NK-92 treated with Interleukin-12 subunit alpha and Interleukin-12 subunit beta, amount 100 ng/mL, for 24 hours (cell line): ENCODE results near the gene CNTN5.
"Not testable (repeated sequence)": the region's sequence is repeated elsewhere in the genome, so short reads cannot be mapped to it uniquely, and the experiment has no call there.

Experiments
- DNase-seq: peaks from one replicate; lab custom pipeline; 2025; lab: John Stamatoyannopoulos, UW

Gene CNTN5

DNA sequence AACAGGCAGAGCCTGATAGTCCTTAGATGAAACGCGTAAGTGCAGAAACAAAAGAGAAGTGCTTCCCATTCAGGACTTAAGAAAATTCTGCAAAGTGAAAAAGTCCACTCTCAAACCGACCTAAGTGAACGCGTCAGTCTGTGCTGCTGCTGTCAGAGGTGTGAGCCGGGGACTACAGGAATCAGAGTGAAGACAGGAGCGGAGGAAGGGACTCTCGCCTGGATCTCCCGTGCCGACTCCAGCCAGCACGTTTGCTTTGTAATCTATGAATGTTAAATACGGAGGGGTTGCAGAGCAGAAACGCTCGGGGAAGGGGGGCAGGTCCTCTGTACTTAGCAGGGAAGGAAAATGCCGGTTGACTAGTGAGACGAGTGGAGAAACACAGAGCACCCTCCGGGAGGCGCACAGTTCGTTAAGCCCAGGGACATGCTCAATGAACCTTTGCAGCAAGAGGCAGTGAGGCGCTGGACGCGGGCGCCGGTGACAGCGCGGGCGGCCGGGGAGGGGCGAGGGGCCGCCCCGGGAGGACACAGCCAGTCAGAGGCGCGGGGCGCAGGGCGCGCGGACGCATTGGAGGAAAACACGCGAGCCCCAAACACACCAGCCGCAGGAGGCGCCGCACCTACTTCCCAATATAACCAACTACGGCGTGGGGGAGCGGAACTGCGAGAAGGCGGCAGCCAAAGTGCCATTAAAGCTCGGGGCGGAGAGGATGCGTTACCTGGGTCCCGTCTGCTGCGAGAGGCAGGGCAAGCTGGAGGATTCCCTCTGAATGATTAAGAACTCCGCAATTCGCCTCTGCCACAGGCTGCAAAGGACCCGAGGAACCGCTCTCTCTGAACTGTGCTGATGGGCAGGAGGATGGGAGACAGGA lies at the start of gene CNTN5:
CNTN5 (plus strand) TSS at position 598 of the 874 bp plus-strand sequence.
- no peak for DNase-seq

DNA sequence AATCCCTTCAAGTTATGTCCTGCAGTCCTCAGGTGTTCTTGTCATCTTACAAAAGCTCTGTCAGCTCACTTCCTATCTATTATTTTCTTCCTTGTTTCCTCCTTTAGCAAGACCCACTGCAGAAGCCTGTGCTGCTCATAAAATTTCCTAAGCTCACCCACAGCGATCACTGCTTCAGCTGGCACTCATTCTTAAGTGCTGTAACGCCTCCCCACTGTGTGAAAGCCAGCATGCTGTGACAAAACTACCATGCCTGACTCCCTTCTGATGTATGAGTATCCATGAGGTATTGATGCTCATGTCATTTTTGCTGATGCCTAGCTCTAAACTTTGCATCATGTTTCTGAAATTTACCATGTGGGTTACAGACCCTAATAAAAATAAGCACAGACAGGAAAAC lies 41.5 kb upstream of the CNTN5 start:
- DNase-seq: no peak

DNA sequence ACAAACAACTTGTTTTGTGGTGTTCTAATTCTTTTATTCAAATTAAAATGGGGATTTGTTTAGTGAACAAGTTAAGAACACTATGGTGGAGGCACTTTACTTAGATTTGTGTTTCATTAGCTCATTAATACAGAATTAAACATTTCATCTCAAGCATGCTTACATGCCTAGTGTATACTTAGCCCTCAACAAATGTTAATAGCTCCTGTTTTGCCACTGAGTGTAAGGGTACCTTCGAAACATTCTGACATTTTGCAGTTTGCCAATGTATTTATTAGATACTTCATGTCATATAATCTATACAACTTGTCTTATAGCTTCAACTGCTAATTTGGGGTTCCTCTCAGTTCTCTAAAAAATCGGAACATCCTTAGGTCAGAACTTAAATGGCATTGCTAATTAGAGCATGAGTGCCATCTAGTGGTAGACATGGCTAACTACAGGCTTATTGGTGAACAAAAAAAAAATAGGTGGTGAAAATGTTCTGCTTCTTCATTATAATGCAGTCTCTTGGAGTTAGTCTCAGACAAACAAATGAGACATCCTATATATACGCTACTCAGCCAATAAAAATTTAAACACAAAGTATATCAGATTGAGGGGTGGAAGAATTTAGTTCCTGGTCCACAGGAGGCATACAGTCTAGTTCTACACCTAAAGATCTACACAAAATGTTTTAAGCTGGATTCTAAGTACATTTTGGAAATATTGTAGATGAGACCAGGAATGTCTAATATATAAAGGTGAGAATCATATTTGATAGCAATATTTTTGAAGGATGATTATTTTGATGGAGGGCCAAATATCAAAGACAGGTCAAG lies 4.9 kb upstream of the CNTN5 start:
- no peak for DNase-seq

DNA sequence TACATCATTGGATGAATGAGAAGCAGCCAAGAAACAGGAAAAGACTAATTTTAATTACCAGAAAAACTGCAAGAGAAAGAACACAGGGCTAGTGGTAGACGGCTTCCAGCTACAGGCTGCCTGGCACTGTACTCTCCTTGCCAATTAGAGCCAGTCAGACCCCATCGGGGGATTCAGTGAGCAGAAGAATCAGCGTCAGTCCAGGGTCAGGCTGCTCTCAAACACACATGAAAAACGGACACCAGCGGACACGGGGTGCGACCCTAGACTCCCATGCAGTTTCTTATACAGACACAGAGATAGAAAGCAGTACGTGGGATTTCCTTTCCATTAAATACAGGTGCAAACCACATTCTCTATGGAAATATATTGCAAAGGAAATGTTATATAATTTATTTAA lies 1.1 kb upstream of the CNTN5 start:
- no peak for DNase-seq

DNA sequence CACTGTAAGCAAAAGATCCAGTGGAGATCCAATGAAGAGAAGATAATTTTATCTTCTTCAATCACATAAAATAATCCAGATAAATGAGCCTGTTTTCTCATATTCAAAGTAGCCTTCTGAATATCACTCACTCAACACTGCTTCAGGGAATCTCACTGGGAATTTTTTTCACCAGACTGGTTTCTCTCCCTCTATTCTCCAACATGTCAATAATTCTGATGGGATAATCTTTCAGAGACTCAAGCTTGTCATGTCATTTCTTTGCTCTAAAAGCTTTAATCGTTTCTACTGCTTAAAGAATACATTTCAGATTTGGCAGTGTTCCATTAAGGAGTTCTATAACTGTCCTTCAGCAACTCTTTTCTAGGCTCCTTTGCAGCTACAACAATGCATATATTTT lies 16.3 kb downstream of the CNTN5 start:
- DNase-seq: no peak

DNA sequence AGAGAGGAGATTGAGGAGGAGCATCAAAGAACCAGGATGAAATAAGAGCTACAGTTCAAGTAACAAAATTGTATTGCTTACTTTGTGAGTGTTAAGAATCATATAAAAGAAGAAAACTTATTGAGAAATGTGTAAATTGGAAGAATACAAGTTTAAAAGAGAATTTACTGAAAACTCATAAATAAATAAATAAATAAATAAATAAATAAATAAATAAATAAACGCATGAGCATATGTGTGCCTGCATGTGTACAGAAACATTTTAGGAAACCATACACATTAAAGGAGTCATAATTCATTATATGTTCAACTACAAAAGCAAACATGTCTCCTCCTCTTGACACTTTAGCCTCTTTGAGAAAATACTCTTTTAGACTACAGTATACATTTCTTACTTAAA lies 42.6 kb downstream of the CNTN5 start:
- DNase-seq: no peak

DNA sequence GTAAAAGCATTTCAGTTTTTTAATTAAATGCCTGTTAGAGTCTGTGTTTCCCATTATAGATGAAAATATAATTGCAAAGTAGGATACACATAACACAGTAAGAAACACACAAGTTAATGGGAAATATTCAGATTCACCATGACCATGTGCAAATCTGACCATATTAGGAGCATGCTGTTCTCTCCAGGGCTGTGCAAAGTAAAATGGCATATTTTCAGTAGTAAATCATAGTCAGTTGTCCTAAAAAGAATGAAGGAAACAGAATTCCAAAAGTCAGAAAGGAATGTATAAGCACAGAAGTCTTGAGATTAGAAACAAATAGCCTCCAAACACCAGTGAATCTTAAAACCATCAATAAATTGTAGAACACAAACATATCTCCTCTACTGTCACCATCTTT lies 44.4 kb downstream of the CNTN5 start:
- no peak for DNase-seq

DNA sequence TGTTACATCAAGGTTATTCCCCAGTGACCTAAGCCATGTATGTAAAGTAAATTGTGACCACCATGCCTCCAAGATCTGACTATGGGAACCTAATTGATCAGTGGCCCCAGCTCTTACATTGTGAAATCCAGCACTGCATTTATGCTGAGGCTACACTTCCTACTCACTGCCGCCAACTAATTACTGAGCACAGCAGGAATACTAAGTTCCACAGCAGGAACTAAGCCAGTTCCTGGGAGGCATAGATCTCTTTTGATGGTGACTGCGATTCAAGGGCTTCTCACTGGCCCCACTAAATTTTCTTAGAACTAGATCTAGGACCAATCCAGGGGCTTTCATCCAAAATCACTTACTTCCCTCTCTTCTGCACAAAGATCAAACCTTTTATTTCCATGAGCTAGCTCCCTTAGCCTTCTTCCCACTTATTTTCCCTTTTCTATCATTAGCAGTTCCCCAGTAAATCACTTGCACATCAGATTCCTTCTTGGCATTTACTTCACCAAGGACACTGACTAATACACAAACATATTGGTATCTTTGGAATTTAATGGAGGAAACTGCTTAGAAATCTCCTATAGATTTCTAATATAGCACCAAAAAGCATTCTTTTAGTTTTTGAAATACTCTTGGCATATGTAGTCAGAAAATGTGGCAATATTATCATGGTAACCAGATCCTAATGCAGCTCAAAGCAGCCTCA lies 46.0 kb downstream of the CNTN5 start:
- no peak for DNase-seq

DNA sequence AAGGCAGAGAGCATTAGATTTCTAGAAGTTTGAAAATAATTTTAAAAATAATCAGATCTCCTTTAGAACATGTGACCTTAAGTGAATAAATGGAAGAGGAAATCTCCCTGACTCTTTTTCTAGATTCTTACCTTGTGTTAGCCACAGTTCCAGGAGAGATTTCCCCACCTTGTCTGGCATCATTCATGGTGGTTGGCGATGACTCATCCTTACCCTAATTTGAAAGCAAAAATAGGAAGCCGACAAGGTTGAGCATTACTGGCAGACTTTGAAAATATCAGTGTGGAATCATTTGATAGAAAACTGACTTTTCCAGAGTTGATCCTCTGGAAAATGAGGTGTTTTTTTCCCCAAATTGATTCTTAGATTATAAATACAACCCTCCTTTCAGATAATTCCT lies 48.1 kb downstream of the CNTN5 start:
- DNase-seq: no peak

DNA sequence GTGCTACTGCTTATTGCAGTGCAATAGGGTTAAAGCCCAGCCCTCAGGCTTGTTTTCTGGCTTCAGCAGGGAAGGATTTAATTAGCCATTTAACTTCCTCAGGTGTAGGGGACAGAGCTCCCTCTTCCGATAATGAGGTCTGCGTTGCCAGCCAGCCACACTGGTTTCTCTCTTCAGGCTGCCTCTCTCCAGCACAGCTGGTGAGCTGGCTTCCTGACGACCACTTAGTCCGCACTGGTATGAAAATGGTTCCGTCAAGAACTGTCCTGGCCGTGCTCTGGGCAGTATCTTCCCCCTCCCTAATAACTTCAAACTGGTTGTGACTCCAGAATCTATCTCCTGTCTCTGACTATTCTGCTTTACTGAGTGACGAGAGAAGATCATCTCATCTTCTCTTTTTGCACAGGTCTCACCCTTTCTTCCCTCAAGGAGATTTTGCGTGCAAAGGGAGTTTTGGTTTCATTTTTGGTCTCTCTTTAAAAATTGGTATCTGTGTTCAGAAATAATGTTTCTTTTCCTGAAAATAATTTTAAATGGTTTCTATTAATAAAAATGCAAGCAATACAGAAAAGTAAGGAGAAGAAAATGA lies 49.2 kb downstream of the CNTN5 start:
- peak; percentile 9 for DNase-seq

DNA sequence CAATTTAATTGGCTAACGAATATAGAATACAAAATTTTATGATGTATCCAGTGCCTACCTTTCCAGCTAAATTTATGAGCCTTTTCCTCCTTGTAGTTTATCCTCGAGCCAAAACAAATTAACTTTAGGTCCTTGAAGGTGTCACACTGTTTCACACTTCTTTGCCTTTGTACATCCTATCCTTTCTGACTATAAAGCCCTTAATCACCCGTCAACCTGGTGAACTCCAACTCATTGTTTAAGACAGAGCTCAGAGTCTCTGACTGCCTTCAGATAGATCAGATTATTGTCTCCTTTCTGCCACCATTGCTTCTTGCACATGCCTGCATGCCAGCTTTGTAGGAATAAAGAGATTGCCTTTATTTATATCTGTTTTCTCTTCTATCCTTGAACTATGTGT lies 58.8 kb downstream of the CNTN5 start:
- DNase-seq: no peak

DNA sequence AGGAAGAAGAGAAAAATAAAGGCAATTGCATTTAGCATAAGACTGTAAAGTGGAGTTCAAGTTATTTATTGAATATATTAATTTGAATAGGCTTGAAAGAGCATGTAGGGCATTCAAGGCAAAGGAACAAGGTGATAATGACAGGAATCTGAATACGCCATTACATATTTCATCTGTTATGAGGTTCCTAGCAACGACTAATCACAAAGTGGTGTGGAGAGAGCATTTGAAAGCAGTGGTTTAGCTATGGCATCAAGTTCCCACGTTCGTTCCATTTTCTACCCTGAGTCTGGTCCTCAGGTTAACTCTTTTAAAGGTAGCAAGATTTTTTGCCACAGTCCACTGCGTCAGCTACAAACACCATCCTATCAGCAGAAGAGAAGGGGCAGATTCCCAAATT lies 59.4 kb downstream of the CNTN5 start:
- DNase-seq: no peak

DNA sequence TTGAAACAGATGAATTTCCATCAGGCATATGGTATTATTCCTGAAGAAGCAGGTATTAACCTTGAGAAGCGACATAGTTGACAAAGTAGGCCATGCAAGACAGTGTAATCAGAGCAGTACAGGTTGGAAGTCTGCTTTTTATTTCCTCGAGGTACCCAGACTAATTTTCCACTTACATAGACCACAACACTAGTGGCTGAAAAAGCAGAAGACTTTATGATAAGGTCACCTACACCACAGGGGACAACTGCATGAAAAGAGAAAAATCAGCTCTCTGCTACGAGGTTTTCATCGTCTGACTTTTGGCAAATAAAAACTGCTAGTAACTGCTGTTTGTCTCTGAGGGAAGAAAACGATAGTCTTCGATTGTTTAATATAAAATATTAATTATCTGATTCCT lies 77.5 kb downstream of the CNTN5 start:
- DNase-seq: no peak

DNA sequence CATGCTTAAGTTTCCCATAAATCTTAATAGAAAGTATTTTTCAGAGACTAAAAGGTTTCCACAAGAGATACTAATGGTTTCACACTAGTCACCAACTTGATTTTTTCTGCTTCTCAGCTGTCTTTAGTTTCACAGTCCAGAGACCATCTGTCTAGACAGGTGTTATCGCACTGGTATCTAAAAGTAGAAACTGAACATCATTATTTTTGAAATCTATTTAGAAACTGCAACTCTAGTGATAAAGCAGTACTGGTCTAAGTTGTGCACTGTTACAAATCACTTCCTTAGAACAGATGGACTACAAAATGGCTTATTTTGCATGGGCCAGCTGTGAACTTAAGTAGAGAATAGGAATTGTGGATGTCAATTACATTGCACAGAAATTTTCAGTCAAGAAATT lies 78.0 kb downstream of the CNTN5 start:
- DNase-seq: no peak

DNA sequence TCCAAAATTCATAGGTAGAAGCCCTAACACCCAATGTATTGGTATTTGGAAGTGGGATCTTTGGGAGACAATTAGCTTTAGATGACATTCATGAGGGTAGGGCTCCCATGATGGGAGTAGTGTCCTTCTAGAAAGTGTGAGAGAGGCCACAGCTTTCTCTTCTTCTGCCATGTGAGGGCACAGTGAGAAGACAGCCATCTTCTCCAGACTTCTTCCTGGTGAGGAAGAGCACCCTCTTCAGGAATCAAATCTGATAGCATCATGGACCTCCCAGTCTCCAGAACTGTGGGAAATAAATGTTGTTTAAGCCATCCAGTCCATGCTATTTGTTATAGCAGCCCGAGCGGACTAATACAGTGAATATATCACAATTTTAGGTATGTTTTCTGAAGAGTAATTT lies 96.9 kb downstream of the CNTN5 start:
- DNase-seq: no peak

DNA sequence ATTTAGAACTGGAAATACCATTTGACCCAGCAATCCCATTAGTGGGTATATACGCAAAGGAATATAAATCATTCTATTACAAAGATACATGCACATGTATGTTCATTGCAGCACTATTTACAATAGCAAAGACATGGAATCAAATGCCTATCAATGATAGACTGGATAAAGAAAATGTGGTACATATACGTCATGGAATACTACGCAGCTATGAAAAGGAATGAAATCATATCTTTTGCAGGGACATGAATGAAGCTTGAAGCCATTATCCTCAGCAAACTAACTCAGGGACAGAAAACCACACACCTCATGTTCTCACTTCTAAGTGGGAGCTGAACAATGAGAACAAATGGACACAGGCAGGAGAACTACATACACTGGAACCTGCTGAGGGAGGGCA lies 113.1 kb downstream of the CNTN5 start:
- not testable (repeated sequence) for DNase-seq

DNA sequence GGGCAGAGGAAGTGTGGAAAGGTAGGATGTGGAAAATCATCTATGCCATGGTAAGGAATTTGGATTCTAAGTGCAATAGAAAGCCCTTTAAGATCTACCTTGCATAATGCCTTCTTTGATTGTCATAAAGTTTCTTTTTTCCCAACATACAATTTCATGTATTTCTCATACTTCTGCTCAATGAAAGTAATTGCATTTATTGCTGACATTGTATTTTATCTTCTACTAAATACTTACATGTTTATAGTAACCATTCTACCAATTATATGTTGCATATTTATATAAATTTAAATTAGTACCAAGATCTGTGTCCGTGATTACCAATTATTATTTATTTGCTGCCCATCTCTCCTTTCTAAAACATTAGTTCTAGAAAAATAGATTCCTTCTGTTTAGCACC lies 114.8 kb downstream of the CNTN5 start:
- DNase-seq: no peak

DNA sequence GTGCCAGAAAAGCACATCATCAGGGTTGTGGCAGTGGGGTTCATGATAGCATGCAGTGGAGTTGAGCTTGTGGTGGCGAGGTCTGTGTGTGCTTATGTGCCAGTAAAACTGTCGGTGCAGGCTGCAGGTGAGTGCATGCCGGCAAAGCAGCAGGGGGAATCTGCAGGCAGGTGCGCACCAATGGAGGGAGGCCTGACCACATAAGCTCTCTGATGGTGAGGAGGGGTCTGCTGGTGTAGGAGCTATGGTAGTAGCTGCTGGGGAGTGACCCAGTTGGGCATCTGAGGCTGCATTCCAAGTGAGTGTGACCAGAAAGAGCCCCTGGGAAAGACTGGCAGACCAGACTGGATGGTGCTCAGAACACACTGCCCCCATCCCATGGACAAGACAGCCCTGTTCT lies 121.5 kb downstream of the CNTN5 start:
- no peak for DNase-seq

DNA sequence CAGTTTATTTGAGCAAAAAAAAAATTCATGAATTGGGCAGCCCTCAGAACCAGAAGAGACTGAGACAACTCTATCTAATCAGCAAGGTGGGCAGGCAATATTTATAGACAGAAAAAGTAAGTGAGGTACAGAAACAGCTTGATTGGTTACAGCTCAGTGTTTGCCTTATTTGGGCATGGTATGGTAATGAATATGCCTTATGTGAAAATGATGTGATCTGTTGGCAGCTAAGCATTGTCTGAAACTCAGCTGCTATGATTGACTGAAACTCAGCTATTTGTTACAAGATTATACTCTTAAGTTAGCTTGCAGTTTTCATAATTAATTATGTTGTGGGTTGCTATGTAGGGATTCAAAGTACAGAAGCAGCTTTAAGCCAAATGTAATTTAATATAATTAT lies 127.6 kb downstream of the CNTN5 start:
- DNase-seq: no peak

DNA sequence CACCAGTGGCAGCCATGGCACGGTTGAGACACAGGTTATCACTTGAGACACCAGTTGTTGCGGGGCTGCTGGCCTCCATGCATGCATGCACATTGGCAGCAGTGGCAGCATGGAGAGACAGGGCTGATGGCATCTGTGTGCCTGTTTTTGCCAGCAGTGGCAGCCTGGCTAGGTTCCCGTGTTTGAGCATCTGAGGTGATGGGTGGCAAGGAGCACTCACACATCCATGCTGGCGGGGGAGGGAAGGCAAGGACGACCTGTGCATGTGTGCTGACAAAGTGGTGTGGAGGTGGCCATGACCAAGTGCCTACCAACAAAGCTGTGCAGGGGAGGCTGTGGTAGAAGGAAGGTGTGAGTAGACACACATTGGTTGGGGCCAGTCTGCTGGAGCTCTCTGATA lies 133.5 kb downstream of the CNTN5 start:
- DNase-seq: no peak

DNA sequence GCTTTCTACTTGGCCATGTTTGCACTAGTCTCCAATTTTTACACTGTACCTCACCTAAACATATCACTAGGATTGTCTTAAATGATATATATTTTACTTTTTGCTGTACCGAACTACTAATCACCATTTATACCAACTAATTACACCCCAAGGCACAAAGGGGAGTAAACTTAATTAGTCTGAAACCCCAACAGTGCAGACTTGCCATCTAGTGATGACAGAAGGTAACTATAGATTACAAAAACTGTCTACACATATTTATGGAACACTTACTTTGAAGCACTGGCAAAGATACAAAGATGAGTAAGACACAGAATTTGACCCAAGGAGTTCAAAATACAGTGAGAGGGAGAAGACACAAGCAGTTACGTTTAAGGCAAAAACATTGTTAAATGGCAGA lies 139.7 kb downstream of the CNTN5 start:
- no peak for DNase-seq

DNA sequence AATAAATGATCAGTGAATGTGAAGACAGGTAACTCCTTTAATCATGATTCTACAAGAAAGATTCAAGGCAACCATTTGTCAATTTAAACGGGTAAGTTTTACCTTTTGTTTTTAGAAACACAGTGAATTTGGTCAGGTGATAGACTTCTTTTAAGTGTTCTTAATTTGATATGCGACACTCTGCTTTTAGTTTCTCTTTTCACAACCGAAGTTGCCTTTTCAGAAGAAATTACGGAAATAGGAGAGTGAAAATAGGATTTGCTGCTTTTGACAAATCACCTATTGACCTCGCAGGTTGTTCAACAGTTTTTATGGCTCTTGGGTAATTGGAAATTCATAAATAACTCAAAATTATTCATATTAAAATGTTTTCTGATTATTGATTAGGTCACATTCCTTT lies 142.1 kb downstream of the CNTN5 start:
- DNase-seq: no peak
